SK-N-SH (cell line): Measurements from ENCODE around the gene DHRS13. TPM values are rescaled to one million over a fixed set of nuclear protein-coding genes. Genes with fewer than 3 reads are reported as not detected.

Experiments
- CTCF ChIA-PET: fragments of 300-600, 350-600 bp; formaldehyde crosslinking; extraction: SDS; loops from one replicate; lab custom pipeline; 2021; lab: Yijun Ruan, JAX
- POLR2A ChIA-PET: fragments of 350-600 bp; sonication (Branson Sonifier 250); formaldehyde crosslinking; extraction: SDS; loops from one replicate; lab custom pipeline; 2020; ENCODE audit warnings: antibody characterized with exemption, inconsistent platforms; lab: Yijun Ruan, JAX
- DNase-seq: peaks from one replicate; pipeline ENCODE4 v3.0.0; 2012
- H2AFZ ChIP-seq: fragments of 200-600 bp; sonication (generic); 2 replicates; pipeline ENCODE4 v1.8.1; 2016; ENCODE audit warnings: antibody characterized with exemption, mild to moderate bottlenecking, low read depth
- H3F3A ChIP-seq: fragments of 200-600 bp; sonication (generic); replicated peaks from 2 replicates; pipeline ENCODE3; 2016; ENCODE audit warnings: antibody characterized with exemption, mild to moderate bottlenecking; ENCODE audit not compliant: insufficient read depth
- H3K27ac ChIP-seq, 2 experiments: fragments of 200-500 bp in 1 of 2; fragments of 200-600 bp in 1 of 2; sonication (Bioruptor generic) in 1 of 2; sonication (generic), shearing (Covaris generic) in 1 of 2; 2 replicates each; pipeline versions ENCODE4 v1.5.1 to v1.6.1; 2014 to 2016; ENCODE audit warnings: low read depth in 2 of 2, inconsistent platforms in 1 of 2, low read length in 1 of 2, mild to moderate bottlenecking in 1 of 2, mixed read lengths in 1 of 2
- H3K27me3 ChIP-seq: fragments of 200-600 bp; sonication (generic), shearing (Covaris generic); 2 replicates; pipeline ENCODE4 v1.6.1; 2016; ENCODE audit warnings: mixed run types; ENCODE audit not compliant: insufficient read depth
- H3K36me3 ChIP-seq, 2 experiments: fragments of 200-500 bp in 1 of 2; fragments of 200-600 bp in 1 of 2; sonication (Bioruptor generic) in 1 of 2; sonication (generic) in 1 of 2; replicated peaks in 1 of 2; 2 replicates each; pipeline versions ENCODE3 to v1.5.1; 2014 to 2016; ENCODE audit warnings: low read length in 1 of 2, mild to moderate bottlenecking in 1 of 2; ENCODE audit not compliant: insufficient read depth in 2 of 2, control insufficient read depth in 1 of 2
- H3K4me1 ChIP-seq, 2 experiments: fragments of 200-500 bp in 1 of 2; fragments of 200-600 bp in 1 of 2; sonication (Bioruptor generic) in 1 of 2; sonication (generic), shearing (Covaris generic) in 1 of 2; 2 replicates each; pipeline versions ENCODE4 v1.5.1 to v1.6.1; 2014 to 2016; ENCODE audit warnings: low read depth in 1 of 2, low read length in 1 of 2, mixed run types in 1 of 2; ENCODE audit not compliant: insufficient read depth in 2 of 2, control insufficient read depth in 1 of 2
- H3K4me2 ChIP-seq: fragments of 200-600 bp; sonication (generic), shearing (Covaris generic); 2 replicates; pipeline ENCODE4 v1.6.1; 2017; ENCODE audit warnings: mixed run types
- H3K4me3 ChIP-seq, 2 experiments: fragments of 200-500 bp in 1 of 2; fragments of 200-600 bp in 1 of 2; sonication (Bioruptor generic) in 1 of 2; sonication (generic), shearing (Covaris generic) in 1 of 2; 2 replicates each; pipeline versions ENCODE4 v1.5.1 to v1.8.1; 2014 to 2016; ENCODE audit warnings: low read depth in 2 of 2, inconsistent platforms in 1 of 2, low read length in 1 of 2, mild to moderate bottlenecking in 1 of 2, mixed read lengths in 1 of 2, moderate library complexity in 1 of 2
- H3K79me2 ChIP-seq: fragments of 200-600 bp; sonication (generic); 2 replicates; pipeline ENCODE4 v1.8.1; 2017; ENCODE audit warnings: mild to moderate bottlenecking; ENCODE audit not compliant: insufficient read depth
- H3K9ac ChIP-seq: fragments of 200-600 bp; sonication (generic); 2 replicates; pipeline ENCODE4 v1.6.1; 2017; ENCODE audit warnings: mixed run types
- H3K9me2 ChIP-seq: fragments of 200-600 bp; sonication (generic); 2 replicates; pipeline ENCODE4 v1.6.1; 2017; ENCODE audit warnings: mixed run types
- H3K9me3 ChIP-seq: fragments of 200-600 bp; sonication (generic); 2 replicates; pipeline ENCODE4 v1.6.1; 2017; ENCODE audit warnings: mixed run types, mild to moderate bottlenecking, moderate library complexity
- H4K20me1 ChIP-seq: fragments of 200-600 bp; sonication (generic); 2 replicates; pipeline ENCODE4 v1.6.1; 2017; ENCODE audit warnings: mild to moderate bottlenecking, mixed run types; ENCODE audit not compliant: insufficient read depth
- CHD2 ChIP-seq: fragments of 150-350 bp; IDR thresholded peaks from 2 replicates; pipeline ENCODE4 v1.6.1; 2018; ENCODE audit warnings: low read length; ENCODE audit not compliant: partially characterized antibody
- EP300 ChIP-seq, 2 experiments: IDR thresholded peaks; 2 replicates each; pipeline versions ENCODE4 v1.4.0 to v1.6.1; 2012; ENCODE audit warnings: borderline replicate concordance in 1 of 2, low read depth in 1 of 2, low read length in 1 of 2
- EZH2phosphoT487 ChIP-seq: fragments of 200-600 bp; sonication (generic); IDR thresholded peaks from 2 replicates; pipeline ENCODE4 v1.6.1; 2017; ENCODE audit warnings: low read depth, mixed run types, mild to moderate bottlenecking, antibody characterized with exemption, moderate library complexity, borderline replicate concordance
- FOXJ3 ChIP-seq: sonication (generic); formaldehyde crosslinking; IDR thresholded peaks from 2 replicates; pipeline ENCODE4 v1.5.1; 2020; ENCODE audit warnings: mild to moderate bottlenecking, missing genetic modification reagents
- FOXM1 ChIP-seq: IDR thresholded peaks from 2 replicates; pipeline ENCODE4 v1.4.0; 2012; ENCODE audit warnings: low read depth, mild to moderate bottlenecking
- GABPA ChIP-seq: IDR thresholded peaks from 2 replicates; pipeline ENCODE4 v1.4.0; 2012; ENCODE audit warnings: low read depth, mild to moderate bottlenecking
- GATA2 ChIP-seq: sonication (generic); formaldehyde crosslinking; IDR thresholded peaks from 2 replicates; pipeline ENCODE4 v1.5.0; 2020; ENCODE audit warnings: mild to moderate bottlenecking, missing genetic modification reagents
- JUND ChIP-seq: IDR thresholded peaks from 2 replicates; pipeline ENCODE4 v1.4.0; 2012
- MAX ChIP-seq: IDR thresholded peaks from 2 replicates; pipeline ENCODE4 v1.4.0; 2012; ENCODE audit warnings: low read depth
- MXI1 ChIP-seq: IDR thresholded peaks from 2 replicates; pipeline ENCODE4 v1.6.1; 2012; ENCODE audit warnings: mild to moderate bottlenecking, low read depth, low read length, improper control_type of control experiment
- NRF1 ChIP-seq: IDR thresholded peaks from 2 replicates; pipeline ENCODE4 v1.6.1; 2012; ENCODE audit warnings: low read depth, mild to moderate bottlenecking, low read length
- RCOR1 ChIP-seq: fragments of 150-350 bp; IDR thresholded peaks from 2 replicates; pipeline ENCODE4 v1.6.1; 2017; ENCODE audit warnings: antibody characterized with exemption, low read length
- RXRA ChIP-seq: IDR thresholded peaks from 2 replicates; pipeline ENCODE4 v1.4.0; 2012; ENCODE audit warnings: low read depth, mild to moderate bottlenecking, borderline replicate concordance
- SIN3A ChIP-seq: IDR thresholded peaks from 2 replicates; pipeline ENCODE4 v1.6.1; 2012; ENCODE audit warnings: low read depth, mild to moderate bottlenecking, low read length, moderate library complexity, borderline replicate concordance
- TAF1 ChIP-seq: IDR thresholded peaks from 2 replicates; pipeline ENCODE4 v1.6.1; 2012; ENCODE audit warnings: low read depth, mild to moderate bottlenecking, low read length, moderate library complexity, borderline replicate concordance
- TEAD4 ChIP-seq: IDR thresholded peaks from 2 replicates; pipeline ENCODE4 v1.4.0; 2012; ENCODE audit warnings: mild to moderate bottlenecking, borderline replicate concordance; ENCODE audit not compliant: insufficient read depth
- USF1 ChIP-seq: IDR thresholded peaks from 2 replicates; pipeline ENCODE4 v1.4.0; 2012; ENCODE audit warnings: low read depth, borderline replicate concordance
- YY1 ChIP-seq: IDR thresholded peaks from 2 replicates; pipeline ENCODE4 v1.4.0; 2012; ENCODE audit warnings: low read depth, mild to moderate bottlenecking
- ZBTB33 ChIP-seq: IDR thresholded peaks from 2 replicates; pipeline ENCODE4 v1.4.0; 2012; ENCODE audit warnings: low read depth, borderline replicate concordance
- WGBS: methylation state at CpG from one replicate; pipeline ENCODE4 v1.1.6; 2017; ENCODE audit warnings: low lambda C conversion rate; 5-methylcytosine and 5-hydroxymethylcytosine counted together
- polyA plus RNA-seq, 3 experiments: library from polyadenylated mRNA; depleted of rRNA; stranded (reverse); fragments of >200 nt; gene quantifications; 2 replicates each; pipeline ENCODE4 v1.2.3, GENCODE V29; 2012

The DHRS13 gene
- polyA plus RNA-seq, 1 of the 3 experiments (the other 2 are of a cell fraction): 7.4 TPM

GRCh38 chr17:28875848-28876550 lies 26.9 kb downstream of the DHRS13 start:
- ChIA-PET POLR2A (no interaction called here), CTCF (no interaction called here)
- no peak for TF ChIP-seq CHD2
- Histone ChIP-seq H3K9me2 (no peaks in the 10 kb centered on the region), H3K4me3 (no peak overlapping the region), H3K27me3 (no peaks in the 10 kb centered on the region), H4K20me1 (no peaks in the 10 kb centered on the region), H3K36me3 (peaks cover 7 to 29% of the 10 kb centered on the region in 2 experiments), H3K9me3 (no peaks in the 10 kb centered on the region), H3K79me2 (no peaks in the 10 kb centered on the region), H3F3A (peaks cover 3% of the 10 kb centered on the region), H3K4me2 (no peak overlapping the region), H2AFZ (no peak overlapping the region), H3K27ac (no peak overlapping the region), H3K4me1 (no peaks in the 10 kb centered on the region), H3K9ac (no peak overlapping the region)
- WGBS: 53% methylated on average over 1 of the region's 1 CpG
- no peak for DNase-seq

- H3F3A ChIP-seq: peaks cover 3% of the 10 kb centered on the region
- H3K9me2 ChIP-seq: no peaks in the 10 kb centered on the region
- H3K4me2 ChIP-seq: no peak overlapping the region
- H3K79me2 ChIP-seq: no peaks in the 10 kb centered on the region
- ChIA-PET CTCF (no interaction called here), POLR2A (no interaction called here)
- H3K36me3 ChIP-seq: peaks cover 5 to 16% of the 10 kb centered on the region in 2 experiments
- H3K27ac ChIP-seq: no peak overlapping the region
- TF ChIP-seq RXRA (no peak), SIN3A (no peak), GABPA (no peak), TAF1 (no peak), FOXJ3 (CRISPR knock-in tag) (no peak), NRF1 (no peak), EP300 (IDR thresholded peaks at IDR 0.05; ENCODE audit: borderline replicate concordance in 1 of 2, low read depth in 1 of 2, low read length in 1 of 2) (no peak), TEAD4 (no peak), ZBTB33 (no peak), EZH2phosphoT487 (no peak), JUND (no peak), MXI1 (no peak), USF1 (no peak), MAX (no peak), RCOR1 (no peak), YY1 (no peak), FOXM1 (no peak), GATA2 (CRISPR knock-in tag) (no peak), CHD2 (no peak)
- no peaks in the 10 kb centered on the region for H3K27me3 ChIP-seq
- no peaks in the 10 kb centered on the region for H3K4me1 ChIP-seq
- H3K4me3 ChIP-seq: no peak overlapping the region
- no peak for DNase-seq
- H3K9me3 ChIP-seq: no peaks in the 10 kb centered on the region
- 95% methylated on average over 3 of the region's 3 CpGs for WGBS
- no peaks in the 10 kb centered on the region for H4K20me1 ChIP-seq
- no peak overlapping the region for H3K9ac ChIP-seq
- H2AFZ ChIP-seq: no peak overlapping the region
Measured at GRCh38 chr17:28874750-28875149, 28.1 kb downstream of the DHRS13 start.
